ENCODE measurements around the gene FBXL13.

FBXL13 gene

GRCh38 chr7:102896585-102896984 lies 178.0 kb downstream of the FBXL13 start:
- DNase-seq (ENCODE audit: low read depth) = no peak

- no peak for DNase-seq (ENCODE audit: low read depth)
These were observed 179.0 kb downstream of the FBXL13 start for GRCh38 chr7:102895602-102896001.

- DNase-seq (ENCODE audit: low read depth) = no peak
These were observed 181.8 kb downstream of the FBXL13 start for GRCh38 chr7:102892631-102893278.

- DNase-seq (ENCODE audit: low read depth) = no peak
These were observed 182.8 kb downstream of the FBXL13 start for GRCh38 chr7:102891693-102892261.

GRCh38 chr7:102890971-102891692 lies 183.5 kb downstream of the FBXL13 start:
- no peak for DNase-seq (ENCODE audit: low read depth)

GRCh38 chr7:102890292-102890970 lies 184.2 kb downstream of the FBXL13 start:
- DNase-seq (ENCODE audit: low read depth) = no peak

GRCh38 chr7:102889851-102890250 lies 184.7 kb downstream of the FBXL13 start:
- DNase-seq (ENCODE audit: low read depth) = no peak

GRCh38 chr7:102888561-102889233 lies 185.9 kb downstream of the FBXL13 start:
- no peak for DNase-seq (ENCODE audit: low read depth)

- no peak for DNase-seq (ENCODE audit: low read depth)
These were observed 191.3 kb downstream of the FBXL13 start for GRCh38 chr7:102883098-102883860.

GRCh38 chr7:102875700-102876295 lies 198.8 kb downstream of the FBXL13 start:
- no peak for DNase-seq (ENCODE audit: low read depth)

- no peak for DNase-seq (ENCODE audit: low read depth)
These were observed 199.6 kb downstream of the FBXL13 start for GRCh38 chr7:102874966-102875365.

GRCh38 chr7:102874166-102874829 lies 200.3 kb downstream of the FBXL13 start:
- no peak for DNase-seq (ENCODE audit: low read depth)

GRCh38 chr7:102873470-102874165 lies 201.0 kb downstream of the FBXL13 start:
- DNase-seq (ENCODE audit: low read depth) = no peak

GRCh38 chr7:102872460-102872859 lies 202.1 kb downstream of the FBXL13 start:
- no peak for DNase-seq (ENCODE audit: low read depth)

GRCh38 chr7:102869195-102869594 lies 205.4 kb downstream of the FBXL13 start:
- DNase-seq (ENCODE audit: low read depth) = no peak

GRCh38 chr7:102866535-102867215 lies 207.9 kb downstream of the FBXL13 start:
- DNase-seq (ENCODE audit: low read depth) = no peak

GRCh38 chr7:102864958-102865357 lies 209.6 kb downstream of the FBXL13 start:
- DNase-seq (ENCODE audit: low read depth) = no peak

- DNase-seq (ENCODE audit: low read depth) = no peak
These were observed 214.2 kb downstream of the FBXL13 start for GRCh38 chr7:102860351-102860811.

GRCh38 chr7:102859799-102860125 lies 214.8 kb downstream of the FBXL13 start:
- no peak for DNase-seq (ENCODE audit: low read depth)

Data from T-helper 22 cell (primary cell).